ENCODE measurements around the gene ZNF562. TPM values are rescaled to one million over a fixed set of nuclear protein-coding genes. Genes with fewer than 3 reads are reported as not detected.

Gene ZNF562
- total RNA-seq, 1 donor from 2014 or later = 26.2 TPM

DNA sequence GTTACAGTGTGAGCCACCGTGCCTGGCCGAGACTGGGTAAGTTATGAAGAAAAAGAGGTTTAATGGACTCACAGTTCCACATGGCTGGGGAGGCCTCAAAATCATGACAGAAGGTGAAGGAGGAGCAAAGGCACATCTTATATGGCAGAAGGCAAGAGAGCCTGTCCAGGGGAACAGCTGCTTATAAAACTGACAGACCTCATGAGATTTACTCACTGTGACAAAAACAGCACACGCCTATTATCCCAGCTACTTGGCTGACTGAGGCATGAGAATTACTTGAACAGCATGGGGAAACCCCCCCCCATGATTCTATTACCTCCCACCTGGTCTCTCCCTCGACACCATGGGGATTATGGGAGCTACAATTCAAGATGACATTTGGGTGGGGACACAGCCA, 30.4 kb downstream of the ZNF562 start:
- no peak overlapping the region for H3K27ac Mint-ChIP-seq (ENCODE audit: unreplicated experiment)
- H3K4me1 ChIP-seq (ENCODE audit: insufficient read depth, low read length) = no peaks in the 10 kb centered on the region
- DNase-seq (ENCODE audit: low read depth) (no peak), FAIRE-seq (no peak)
- no peak overlapping the region for H3K4me3 ChIP-seq (ENCODE audit: insufficient read depth, low read depth, low read length)
- H3K4me1 Mint-ChIP-seq (ENCODE audit: low read depth, unreplicated experiment) = no peaks in the 10 kb centered on the region
- no peak overlapping the region for H3K27ac ChIP-seq (ENCODE audit: low read depth, low read length)
- H3K4me2 ChIP-seq (ENCODE audit: low read length) = no peak overlapping the region
- no peaks in the 10 kb centered on the region for H3K27me3 ChIP-seq (ENCODE audit: insufficient read depth, low read length)
- TF ChIP-seq, protein P1, sequence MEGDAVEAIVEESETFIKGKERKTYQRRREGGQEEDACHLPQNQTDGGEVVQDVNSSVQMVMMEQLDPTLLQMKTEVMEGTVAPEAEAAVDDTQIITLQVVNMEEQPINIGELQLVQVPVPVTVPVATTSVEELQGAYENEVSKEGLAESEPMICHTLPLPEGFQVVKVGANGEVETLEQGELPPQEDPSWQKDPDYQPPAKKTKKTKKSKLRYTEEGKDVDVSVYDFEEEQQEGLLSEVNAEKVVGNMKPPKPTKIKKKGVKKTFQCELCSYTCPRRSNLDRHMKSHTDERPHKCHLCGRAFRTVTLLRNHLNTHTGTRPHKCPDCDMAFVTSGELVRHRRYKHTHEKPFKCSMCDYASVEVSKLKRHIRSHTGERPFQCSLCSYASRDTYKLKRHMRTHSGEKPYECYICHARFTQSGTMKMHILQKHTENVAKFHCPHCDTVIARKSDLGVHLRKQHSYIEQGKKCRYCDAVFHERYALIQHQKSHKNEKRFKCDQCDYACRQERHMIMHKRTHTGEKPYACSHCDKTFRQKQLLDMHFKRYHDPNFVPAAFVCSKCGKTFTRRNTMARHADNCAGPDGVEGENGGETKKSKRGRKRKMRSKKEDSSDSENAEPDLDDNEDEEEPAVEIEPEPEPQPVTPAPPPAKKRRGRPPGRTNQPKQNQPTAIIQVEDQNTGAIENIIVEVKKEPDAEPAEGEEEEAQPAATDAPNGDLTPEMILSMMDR (IDR thresholded peaks at IDR 0.05; ENCODE audit: insufficient read depth, low read depth, low read length) = no peak
- no peak for TF ChIP-seq EZH2 (IDR thresholded peaks at IDR 0.05; ENCODE audit: insufficient read depth, low read length)
- H3K4me3 Mint-ChIP-seq (ENCODE audit: unreplicated experiment) = peak overlapping the region; percentile 67
- H2AFZ ChIP-seq (ENCODE audit: low read depth, low read length) = no peak overlapping the region
- H3K9me3 ChIP-seq (ENCODE audit: insufficient read depth, low read depth, low read length) = no peaks in the 10 kb centered on the region
- H3K36me3 ChIP-seq (ENCODE audit: insufficient read depth, low read length) = no peaks in the 10 kb centered on the region
- no peak overlapping the region for H3K9ac ChIP-seq (ENCODE audit: low read length)
- H3K27me3 Mint-ChIP-seq (ENCODE audit: low read depth, unreplicated experiment) = no peaks in the 10 kb centered on the region
- peaks cover 4% of the 10 kb centered on the region for H3K9me3 Mint-ChIP-seq (ENCODE audit: unreplicated experiment)
- H4K20me1 ChIP-seq (ENCODE audit: insufficient read depth, low read length) = no peaks in the 10 kb centered on the region
- peaks cover 11% of the 10 kb centered on the region for H3K36me3 Mint-ChIP-seq (ENCODE audit: low read depth, unreplicated experiment)
- H3K79me2 ChIP-seq (ENCODE audit: insufficient read depth, low read length) = peaks cover 23% of the 10 kb centered on the region

DNA sequence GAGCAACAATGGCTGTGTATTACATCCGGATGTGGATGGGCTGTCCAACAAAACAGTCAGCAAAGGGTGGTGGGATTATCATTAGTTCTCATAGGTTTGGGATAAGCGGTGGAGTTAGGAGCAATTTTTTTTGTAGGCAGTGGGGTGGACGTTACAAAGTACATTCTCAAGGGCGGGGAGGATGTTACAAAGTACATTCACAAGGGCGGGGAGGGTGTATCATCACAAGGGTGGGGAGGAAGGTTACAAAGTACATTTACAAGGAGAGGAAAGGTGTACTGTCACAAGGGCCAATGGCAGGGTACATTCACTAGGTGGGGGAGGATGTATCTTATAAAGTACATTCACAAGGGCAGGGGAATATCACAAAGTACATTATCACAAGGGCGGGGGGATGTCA, 33.1 kb downstream of the ZNF562 start:
- Mint-ChIP-seq H3K4me3 (ENCODE audit: unreplicated experiment) (no peak overlapping the region), H3K27ac (ENCODE audit: unreplicated experiment) (no peak overlapping the region), H3K4me1 (ENCODE audit: low read depth, unreplicated experiment) (no peaks in the 10 kb centered on the region), H3K36me3 (ENCODE audit: low read depth, unreplicated experiment) (peaks cover 2% of the 10 kb centered on the region), H3K9me3 (ENCODE audit: unreplicated experiment) (no peaks in the 10 kb centered on the region), H3K27me3 (ENCODE audit: low read depth, unreplicated experiment) (no peaks in the 10 kb centered on the region)
- Histone ChIP-seq H3K4me3 (ENCODE audit: insufficient read depth, low read depth, low read length) (no peak overlapping the region), H3K4me1 (ENCODE audit: insufficient read depth, low read length) (no peaks in the 10 kb centered on the region), H2AFZ (ENCODE audit: low read depth, low read length) (no peak overlapping the region), H3K36me3 (ENCODE audit: insufficient read depth, low read length) (no peaks in the 10 kb centered on the region), H4K20me1 (ENCODE audit: insufficient read depth, low read length) (no peaks in the 10 kb centered on the region), H3K9ac (ENCODE audit: low read length) (no peak overlapping the region), H3K27ac (ENCODE audit: low read depth, low read length) (no peak overlapping the region), H3K79me2 (ENCODE audit: insufficient read depth, low read length) (peaks cover 6% of the 10 kb centered on the region), H3K9me3 (ENCODE audit: insufficient read depth, low read depth, low read length) (no peaks in the 10 kb centered on the region), H3K27me3 (ENCODE audit: insufficient read depth, low read length) (no peaks in the 10 kb centered on the region), H3K4me2 (ENCODE audit: low read length) (no peak overlapping the region)
- TF ChIP-seq, protein P1 (IDR thresholded peaks at IDR 0.05; ENCODE audit: insufficient read depth, low read depth, low read length) = no peak
- no peak for TF ChIP-seq EZH2 (IDR thresholded peaks at IDR 0.05; ENCODE audit: insufficient read depth, low read length)
- DNase-seq (ENCODE audit: low read depth) = no peak
- FAIRE-seq = no peak

DNA sequence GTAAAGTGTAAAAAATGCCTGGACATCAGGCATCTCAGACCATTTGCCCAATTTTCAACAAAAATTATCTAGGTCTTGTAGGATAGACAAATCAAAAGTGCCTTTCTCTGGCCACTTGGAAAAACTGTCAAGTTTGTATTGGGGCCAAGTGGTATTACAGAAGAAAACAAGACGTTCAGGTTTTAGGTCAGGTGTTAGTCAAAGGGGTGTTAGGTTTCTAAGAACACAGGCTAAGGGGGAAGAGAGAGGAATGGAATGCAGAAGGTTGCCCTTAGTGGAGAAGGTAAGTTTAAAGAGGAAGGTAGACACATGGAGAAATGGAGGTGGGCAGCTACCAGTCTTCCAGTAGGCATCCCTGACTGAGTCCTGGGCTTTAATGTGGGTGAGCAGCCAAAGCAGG, 33.9 kb downstream of the ZNF562 start:
- H3K9me3 ChIP-seq (ENCODE audit: insufficient read depth, low read depth, low read length) = no peaks in the 10 kb centered on the region
- peaks cover 6% of the 10 kb centered on the region for H3K79me2 ChIP-seq (ENCODE audit: insufficient read depth, low read length)
- no peak overlapping the region for H3K4me3 Mint-ChIP-seq (ENCODE audit: unreplicated experiment)
- no peak overlapping the region for H3K27ac Mint-ChIP-seq (ENCODE audit: unreplicated experiment)
- H3K9me3 Mint-ChIP-seq (ENCODE audit: unreplicated experiment) = no peaks in the 10 kb centered on the region
- H3K36me3 Mint-ChIP-seq (ENCODE audit: low read depth, unreplicated experiment) = peaks cover 2% of the 10 kb centered on the region
- no peak for DNase-seq (ENCODE audit: low read depth)
- TF ChIP-seq, protein P1 (IDR thresholded peaks at IDR 0.05; ENCODE audit: insufficient read depth, low read depth, low read length) = no peak
- TF ChIP-seq EZH2 (IDR thresholded peaks at IDR 0.05; ENCODE audit: insufficient read depth, low read length) = no peak
- H3K27ac ChIP-seq (ENCODE audit: low read depth, low read length) = no peak overlapping the region
- H3K4me1 Mint-ChIP-seq (ENCODE audit: low read depth, unreplicated experiment) = no peaks in the 10 kb centered on the region
- no peaks in the 10 kb centered on the region for H4K20me1 ChIP-seq (ENCODE audit: insufficient read depth, low read length)
- no peaks in the 10 kb centered on the region for H3K36me3 ChIP-seq (ENCODE audit: insufficient read depth, low read length)
- H3K27me3 Mint-ChIP-seq (ENCODE audit: low read depth, unreplicated experiment) = no peaks in the 10 kb centered on the region
- no peak overlapping the region for H3K4me3 ChIP-seq (ENCODE audit: insufficient read depth, low read depth, low read length)
- no peaks in the 10 kb centered on the region for H3K27me3 ChIP-seq (ENCODE audit: insufficient read depth, low read length)
- H3K4me2 ChIP-seq (ENCODE audit: low read length) = no peak overlapping the region
- H3K9ac ChIP-seq (ENCODE audit: low read length) = no peak overlapping the region
- no peak overlapping the region for H2AFZ ChIP-seq (ENCODE audit: low read depth, low read length)
- no peak for FAIRE-seq
- H3K4me1 ChIP-seq (ENCODE audit: insufficient read depth, low read length) = no peaks in the 10 kb centered on the region

Data from astrocyte (in vitro differentiated cells and primary cell).